GM21390 (cell line): Measurements from ENCODE around the gene CRTAP.
"Not testable (repeated sequence)": the region's sequence is repeated elsewhere in the genome, so short reads cannot be mapped to it uniquely, and the experiment has no call there.

Experiments used
- ATAC-seq: cut with Tn5 transposase; IDR thresholded peaks from one replicate; pipeline ENCODE4 v1.9.1; 2021; ENCODE audit not compliant: unreplicated experiment

Gene CRTAP

DNA sequence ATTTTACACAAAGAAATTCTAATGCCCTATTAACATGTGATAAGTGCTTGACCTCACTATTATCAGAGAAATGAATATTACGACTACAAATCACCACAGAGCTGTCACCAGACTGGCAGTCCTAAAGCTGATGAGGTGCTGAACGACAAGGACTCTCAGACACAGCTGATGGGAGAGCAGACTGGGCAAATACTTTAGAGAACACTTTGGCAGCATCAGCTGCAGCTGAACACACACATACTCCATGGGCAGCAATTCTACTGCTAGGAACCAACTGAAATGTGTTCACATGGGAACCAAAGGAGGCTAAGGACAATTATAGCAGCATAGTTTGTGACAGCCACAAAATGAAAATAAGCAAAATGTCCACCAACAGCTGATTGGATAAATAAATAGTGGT, 59.3 kb downstream of the CRTAP start:
- ATAC-seq = no peak

- ATAC-seq = no peak
Observed at GRCh38 chr3:33173672-33174071, 59.9 kb downstream of the CRTAP start.

GRCh38 chr3:33174095-33174494, 60.3 kb downstream of the CRTAP start:
- no peak for ATAC-seq

DNA sequence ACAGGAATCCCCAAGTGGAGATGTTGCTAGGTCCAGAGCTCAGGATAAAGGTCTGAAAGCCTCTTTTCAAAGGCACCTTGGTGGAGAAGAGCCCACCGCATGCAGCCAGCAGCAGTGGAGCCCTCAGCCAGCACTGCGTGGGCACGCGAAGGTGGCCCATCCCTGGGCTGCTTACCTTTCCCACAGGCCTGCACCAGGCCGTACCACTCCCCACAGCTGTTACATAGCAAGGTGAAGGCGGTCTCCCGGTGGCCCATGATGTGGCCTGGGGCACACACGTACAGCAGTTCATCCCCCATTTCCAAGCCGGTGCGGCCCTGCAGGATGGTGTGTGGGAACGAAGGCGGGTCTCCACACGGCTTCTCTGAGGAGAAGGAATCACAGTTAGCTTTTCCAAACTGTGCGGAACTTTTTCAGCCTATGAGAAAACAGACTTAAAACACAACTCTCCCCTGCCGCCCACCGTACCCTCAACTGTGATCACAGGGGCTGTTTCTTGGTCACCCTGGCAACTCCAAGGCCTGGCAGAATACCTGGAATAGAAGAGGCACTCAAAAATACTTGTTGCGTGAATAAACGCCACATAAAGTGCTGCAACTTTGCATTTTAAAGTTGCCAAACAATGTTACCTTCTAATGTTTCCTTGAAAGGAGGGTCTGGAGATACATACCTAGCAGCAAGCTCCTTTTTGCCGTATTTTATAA, 61.0 kb downstream of the CRTAP start:
- ATAC-seq = no peak

- no peak for ATAC-seq
Observed at GRCh38 chr3:33179132-33179531, 65.3 kb downstream of the CRTAP start.

- no peak for ATAC-seq
Observed at GRCh38 chr3:33181229-33181628, 67.4 kb downstream of the CRTAP start.

DNA sequence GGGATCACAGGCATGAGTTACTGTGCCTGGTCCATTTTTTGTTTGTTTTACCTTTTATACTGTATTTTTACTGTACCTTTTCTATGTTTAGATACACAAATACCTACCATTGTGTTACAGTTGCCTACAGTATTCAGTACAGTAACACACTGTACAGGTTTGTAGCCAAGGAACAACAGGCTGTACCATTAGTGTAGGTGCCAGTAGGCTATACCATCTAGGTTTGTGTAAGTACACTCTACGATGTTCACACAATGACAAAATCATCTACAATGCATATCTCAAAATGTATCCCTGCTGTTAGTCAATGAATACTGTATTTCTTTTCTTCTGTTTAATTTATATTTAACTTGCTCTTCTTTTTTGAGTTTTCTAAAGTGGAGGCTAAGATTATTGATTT, 67.8 kb downstream of the CRTAP start:
- ATAC-seq = not testable (repeated sequence)

- no peak for ATAC-seq
Observed at GRCh38 chr3:33184863-33185262, 71.0 kb downstream of the CRTAP start.

GRCh38 chr3:33186524-33187367, 72.9 kb downstream of the CRTAP start:
- ATAC-seq = no peak

- no peak for ATAC-seq
Observed at GRCh38 chr3:33187368-33187634, 73.5 kb downstream of the CRTAP start.

- ATAC-seq = no peak
Observed at GRCh38 chr3:33194303-33194702, 80.5 kb downstream of the CRTAP start.

GRCh38 chr3:33196538-33196937, 82.7 kb downstream of the CRTAP start:
- no peak for ATAC-seq
